8988T (cell line): ENCODE measurements around the gene HHIPL1.
"Not testable (repeated sequence)": the region's sequence is repeated elsewhere in the genome, so short reads cannot be mapped to it uniquely, and the experiment has no call there.

Source experiments
- DNase-seq: peaks from one replicate; pipeline ENCODE4 v3.0.0; 2011

HHIPL1 gene

GRCh38 chr14:99636487-99636886 lies 8.4 kb upstream of the HHIPL1 start:
- no peak for DNase-seq

GRCh38 chr14:99637624-99638023 lies 7.3 kb upstream of the HHIPL1 start:
- no peak for DNase-seq

GRCh38 chr14:99642771-99643170 lies 2.2 kb upstream of the HHIPL1 start:
- not testable (repeated sequence) for DNase-seq

GRCh38 chr14:99643343-99643742 lies 1.6 kb upstream of the HHIPL1 start:
- no peak for DNase-seq

GRCh38 chr14:99644035-99644587 lies 818 bp upstream of the HHIPL1 start:
- DNase-seq: no peak

- no peak for DNase-seq
Measured at GRCh38 chr14:99645545-99646505, 896 bp downstream of the HHIPL1 start.

GRCh38 chr14:99647411-99647810 lies 2.5 kb downstream of the HHIPL1 start:
- DNase-seq: no peak

- no peak for DNase-seq
Measured at GRCh38 chr14:99648027-99648784, 3.3 kb downstream of the HHIPL1 start.

GRCh38 chr14:99649219-99649618 lies 4.3 kb downstream of the HHIPL1 start:
- peak; percentile 68 for DNase-seq

- DNase-seq: no peak
Measured at GRCh38 chr14:99649643-99650042, 4.7 kb downstream of the HHIPL1 start.

- no peak for DNase-seq
Measured at GRCh38 chr14:99650189-99650588, 5.3 kb downstream of the HHIPL1 start.

GRCh38 chr14:99651953-99652746 lies 7.2 kb downstream of the HHIPL1 start:
- no peak for DNase-seq

- DNase-seq: no peak
Measured at GRCh38 chr14:99654235-99654985, 9.5 kb downstream of the HHIPL1 start.

GRCh38 chr14:99655521-99655920 lies 10.6 kb downstream of the HHIPL1 start:
- no peak for DNase-seq

GRCh38 chr14:99656171-99656570 lies 11.2 kb downstream of the HHIPL1 start:
- no peak for DNase-seq

- no peak for DNase-seq
Measured at GRCh38 chr14:99657645-99658155, 12.8 kb downstream of the HHIPL1 start.

- DNase-seq: no peak
Measured at GRCh38 chr14:99658218-99658845, 13.4 kb downstream of the HHIPL1 start.

- DNase-seq: no peak
Measured at GRCh38 chr14:99659333-99659741, 14.4 kb downstream of the HHIPL1 start.

- DNase-seq: no peak
Measured at GRCh38 chr14:99660006-99660566, 15.2 kb downstream of the HHIPL1 start.

- DNase-seq: no peak
Measured at GRCh38 chr14:99660794-99661193, 15.9 kb downstream of the HHIPL1 start.

GRCh38 chr14:99661206-99661605 lies 16.3 kb downstream of the HHIPL1 start:
- not testable (repeated sequence) for DNase-seq
